ENCODE results near the gene ZBTB16.

DNA sequence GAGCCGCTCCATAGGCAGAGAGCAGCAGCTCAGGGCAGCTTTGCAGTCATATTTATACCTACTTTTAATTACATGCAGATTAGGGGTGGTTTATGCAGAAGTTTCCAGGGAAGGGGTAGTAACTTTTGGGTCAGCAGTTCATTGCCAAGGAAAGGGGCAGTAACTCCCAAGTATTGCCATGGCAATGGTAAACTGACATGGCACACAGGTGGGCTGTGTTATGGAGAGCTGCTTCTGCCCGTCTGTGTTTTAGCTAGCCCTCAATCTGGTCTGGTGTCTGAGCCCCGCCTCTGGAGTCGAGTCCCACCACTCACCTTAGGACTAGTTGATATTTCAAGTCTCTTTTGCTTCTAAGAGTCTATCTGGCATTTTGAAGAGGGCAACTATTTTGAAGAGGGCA lies 12.2 kb upstream of the ZBTB16 start:
- no peak for TF ChIP-seq CTCF (IDR thresholded peaks at IDR 0.05)
- TF ChIP-seq POLR2A (IDR thresholded peaks at IDR 0.05): no peak

Measured in testis (tissue), 2 donors.